ENCODE measurements around the gene MYRIP.

Gene MYRIP

DNA sequence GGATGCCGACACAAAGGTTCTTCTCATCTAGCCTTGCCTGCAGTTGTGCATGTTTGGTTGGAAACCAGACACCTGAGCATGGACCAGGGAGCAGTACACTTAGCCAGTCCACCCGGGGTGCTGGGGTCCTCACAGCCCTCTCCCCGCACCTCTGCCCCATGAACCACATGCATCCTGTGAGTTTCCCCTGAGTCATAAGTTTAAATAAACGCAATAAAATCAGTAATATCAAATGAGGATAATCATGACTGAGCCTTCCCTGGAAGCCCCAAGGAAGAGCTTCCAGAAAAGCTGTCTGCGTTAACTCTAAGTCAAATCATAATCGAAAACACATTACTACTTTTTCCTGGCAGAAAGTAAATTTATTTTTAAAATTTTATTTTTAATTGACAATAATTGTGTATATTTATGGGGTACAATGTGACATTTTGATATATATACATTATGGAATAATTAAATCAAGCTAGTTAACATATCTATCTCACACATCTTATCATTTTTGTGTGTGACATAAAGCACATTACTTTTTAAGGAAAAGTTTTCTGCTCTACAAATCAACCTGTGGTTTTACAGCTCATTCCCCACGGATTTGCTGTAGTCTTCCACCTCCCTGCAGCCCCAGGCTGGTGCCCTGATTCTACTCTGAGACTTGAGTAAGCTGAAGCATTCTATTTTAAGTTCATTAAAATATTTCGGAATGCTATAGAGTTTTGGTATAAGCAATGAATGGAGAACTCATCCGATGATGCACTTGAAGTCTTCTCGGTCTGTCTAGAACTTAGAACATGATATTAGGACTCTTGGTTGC is 334.1 kb downstream of the MYRIP start:
- DNase-seq = no peak

GRCh38 chr3:40148827-40149226 is 339.4 kb downstream of the MYRIP start:
- DNase-seq = no peak

GRCh38 chr3:40152482-40153133 is 343.2 kb downstream of the MYRIP start:
- no peak for DNase-seq

DNA sequence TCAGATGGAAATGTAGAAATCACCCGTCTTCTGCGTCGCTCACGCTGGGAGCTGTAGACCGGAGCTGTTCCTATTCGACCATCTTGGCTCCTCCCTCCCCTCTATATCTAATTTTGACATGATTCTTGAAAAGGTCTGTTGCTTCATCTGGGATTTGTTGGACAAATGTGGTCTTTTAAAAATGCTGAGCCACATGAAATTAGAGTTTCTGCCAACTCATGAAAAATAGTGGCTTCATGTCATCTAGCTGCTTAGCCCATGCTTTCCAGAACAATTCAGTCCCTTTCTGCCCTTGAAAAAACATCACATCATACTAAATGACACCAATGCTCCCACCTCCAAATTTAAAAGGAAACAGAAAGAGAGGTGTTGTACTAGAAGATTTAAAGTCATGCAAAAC is 351.5 kb downstream of the MYRIP start:
- no peak for DNase-seq

- no peak for DNase-seq
These were observed 353.2 kb downstream of the MYRIP start for GRCh38 chr3:40162616-40163015.

- no peak for DNase-seq
These were observed 357.6 kb downstream of the MYRIP start for GRCh38 chr3:40166997-40167396.

GRCh38 chr3:40167958-40168357 is 358.5 kb downstream of the MYRIP start:
- DNase-seq = no peak

- no peak for DNase-seq
These were observed 360.6 kb downstream of the MYRIP start for GRCh38 chr3:40169983-40170382.

DNA sequence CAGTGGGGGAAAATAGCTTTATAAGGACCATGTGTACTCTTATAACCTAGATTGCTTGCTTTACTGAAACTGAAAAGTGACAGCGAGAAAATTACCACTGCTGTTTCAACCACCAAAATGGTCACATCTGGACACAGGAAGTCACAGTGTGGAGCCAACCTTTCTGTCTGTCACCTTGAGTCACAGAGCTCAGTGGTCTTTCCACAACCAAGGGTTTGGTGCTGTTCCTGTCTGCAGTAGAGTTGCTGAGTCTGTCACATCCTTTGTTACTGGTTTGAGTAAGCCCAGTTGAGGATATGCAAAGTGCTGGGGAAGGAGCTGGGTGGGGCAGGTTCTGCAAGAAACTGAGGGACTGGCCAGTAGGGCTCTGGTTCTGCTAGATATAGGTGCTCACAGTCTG is 361.0 kb downstream of the MYRIP start:
- DNase-seq = no peak

- DNase-seq = no peak
These were observed 363.2 kb downstream of the MYRIP start for GRCh38 chr3:40172560-40172959.

DNA sequence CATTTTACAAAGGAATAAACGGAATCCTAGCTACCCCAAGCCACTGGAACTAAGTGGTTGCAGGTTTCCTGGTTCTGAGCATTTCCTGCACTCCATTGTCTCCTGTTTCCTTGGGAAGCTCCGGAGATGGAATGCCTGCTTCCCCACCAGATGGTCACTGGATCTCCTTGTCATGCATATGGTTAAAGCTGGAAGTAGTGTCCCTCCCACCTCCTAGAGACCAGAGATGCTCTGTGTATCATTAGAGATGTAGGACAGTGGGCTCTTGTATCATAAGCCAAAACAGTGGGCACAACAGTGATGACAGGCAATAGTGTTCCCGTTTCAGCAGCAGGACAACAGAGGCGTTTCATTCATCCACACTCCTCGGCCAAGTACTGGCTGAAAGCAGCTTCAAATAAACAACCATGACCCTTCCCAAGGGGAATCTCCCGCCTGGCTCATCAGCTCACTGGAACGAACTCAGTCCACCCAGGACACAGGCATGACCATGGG is 363.9 kb downstream of the MYRIP start:
- no peak for DNase-seq

GRCh38 chr3:40178012-40178594 is 368.7 kb downstream of the MYRIP start:
- no peak for DNase-seq

GRCh38 chr3:40179016-40179415 is 369.6 kb downstream of the MYRIP start:
- DNase-seq = no peak

DNA sequence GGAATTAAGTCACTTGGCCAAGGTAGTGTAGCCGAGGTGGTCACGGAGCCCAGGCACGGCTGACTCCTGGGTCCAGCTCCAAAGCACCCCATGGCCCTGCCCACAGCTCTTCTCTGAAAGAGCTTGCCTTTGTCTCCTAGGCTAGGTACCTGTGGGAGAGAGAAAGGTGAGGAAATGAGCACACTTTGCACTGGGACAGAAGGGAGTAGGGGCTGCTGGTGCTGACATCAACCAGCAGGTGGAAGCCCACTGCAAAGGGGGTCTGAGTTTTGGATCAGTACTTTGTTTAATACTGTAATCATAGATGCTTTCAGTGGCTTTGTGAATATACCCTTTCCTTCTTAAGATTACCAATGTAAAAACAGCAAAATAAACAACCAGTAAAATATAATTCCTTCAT is 371.8 kb downstream of the MYRIP start:
- no peak for DNase-seq

DNA sequence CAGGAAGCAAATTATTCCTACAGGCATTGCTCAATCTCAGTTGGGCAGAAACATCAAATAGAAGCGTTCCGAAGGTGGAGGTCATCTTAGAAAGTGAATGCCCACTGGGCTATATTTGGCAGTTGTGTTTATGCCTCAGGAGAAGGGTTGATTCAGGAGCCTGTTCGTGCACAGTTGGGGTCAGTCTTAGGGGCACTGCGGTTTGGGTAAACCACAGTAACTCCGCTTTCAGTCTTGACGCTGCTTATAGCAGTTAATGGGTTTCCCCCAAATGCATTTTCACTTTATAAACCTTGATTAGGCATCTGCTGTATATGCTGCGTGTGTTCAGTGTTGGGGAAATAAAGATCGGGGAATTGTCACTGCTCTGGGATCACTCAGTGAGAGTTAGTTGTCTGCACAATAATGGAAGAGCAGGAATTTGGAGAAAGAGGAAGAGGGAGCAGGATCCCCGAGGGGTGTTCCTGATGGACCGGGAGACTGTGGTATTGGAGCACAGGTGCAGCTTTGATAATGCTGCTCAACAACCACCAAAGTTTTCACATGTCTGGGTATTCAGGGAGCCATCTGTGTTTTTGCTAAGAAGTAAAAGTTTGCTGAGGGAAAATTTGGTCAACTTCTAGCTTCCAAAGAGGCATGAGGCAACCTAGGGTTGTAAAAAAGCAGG is 375.8 kb downstream of the MYRIP start:
- DNase-seq = no peak

GRCh38 chr3:40186508-40186907 is 377.1 kb downstream of the MYRIP start:
- no peak for DNase-seq

GRCh38 chr3:40187945-40188344 is 378.5 kb downstream of the MYRIP start:
- DNase-seq = no peak

GRCh38 chr3:40189118-40189517 is 379.7 kb downstream of the MYRIP start:
- no peak for DNase-seq

GRCh38 chr3:40190056-40190455 is 380.6 kb downstream of the MYRIP start:
- no peak for DNase-seq

DNA sequence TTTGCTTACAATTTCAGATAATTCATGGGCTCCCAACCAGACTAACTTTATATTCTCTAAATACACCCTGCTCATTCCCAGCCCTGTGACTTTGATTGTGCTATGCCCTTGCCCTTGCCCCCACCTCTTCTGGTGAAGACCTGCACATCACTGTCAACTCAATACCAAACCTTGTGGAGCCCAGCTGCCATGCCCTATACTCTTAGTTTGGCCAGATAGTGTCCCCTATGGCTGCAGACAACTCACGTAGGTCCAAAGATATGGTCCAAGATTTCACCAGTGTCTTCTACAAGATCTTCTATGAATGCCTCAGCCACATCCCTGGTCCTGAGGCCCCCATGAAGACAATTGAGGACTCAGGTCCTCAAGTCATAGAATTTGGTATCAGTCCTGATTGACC is 381.8 kb downstream of the MYRIP start:
- no peak for DNase-seq

DNA sequence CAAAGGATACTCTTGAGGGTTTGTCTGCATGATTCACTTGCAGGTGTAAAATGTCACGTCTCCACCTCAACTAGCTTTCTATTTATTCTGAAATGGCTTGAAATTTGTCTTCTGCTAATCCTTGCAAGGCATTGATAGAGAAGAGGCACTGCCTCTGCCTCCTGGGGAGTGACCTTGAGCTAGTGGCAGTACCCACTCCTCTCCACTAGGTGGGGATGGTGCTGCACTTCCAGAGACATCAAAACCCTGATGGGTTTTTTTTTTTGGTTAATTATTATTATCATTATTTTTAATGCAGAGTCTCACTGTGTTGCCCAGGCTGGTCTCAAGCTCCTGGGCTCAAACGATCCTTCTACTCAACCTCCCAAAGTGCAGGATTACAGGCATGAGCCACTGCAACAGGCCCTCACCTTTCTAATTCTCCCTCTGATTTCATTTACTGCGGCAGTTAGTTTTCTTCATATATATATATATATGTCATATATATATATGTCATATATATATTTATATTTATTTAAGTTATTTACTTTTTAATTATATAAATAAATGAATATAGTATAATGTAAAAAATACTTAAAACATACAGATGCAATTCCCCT is 382.5 kb downstream of the MYRIP start:
- DNase-seq = peak; percentile 40

DNA sequence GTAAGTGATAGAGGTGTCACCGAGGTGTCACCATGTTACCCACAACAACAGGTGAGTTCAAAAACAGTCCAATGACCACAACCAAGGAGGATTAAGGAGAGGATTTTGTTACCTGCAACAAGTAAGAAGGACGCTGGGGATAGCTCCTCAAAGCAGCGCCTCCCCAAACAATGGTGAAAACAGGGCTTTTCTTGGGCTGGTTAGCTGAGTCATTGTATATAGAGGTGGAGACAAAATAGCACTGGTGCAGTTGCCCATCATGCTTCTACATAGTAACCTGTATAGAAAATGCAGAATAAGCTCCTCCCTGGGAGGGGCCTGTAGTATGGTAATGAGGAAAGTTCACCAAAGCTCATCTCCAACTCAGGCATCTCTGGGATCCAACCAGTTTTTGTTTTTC is 383.2 kb downstream of the MYRIP start:
- DNase-seq = no peak

DNA sequence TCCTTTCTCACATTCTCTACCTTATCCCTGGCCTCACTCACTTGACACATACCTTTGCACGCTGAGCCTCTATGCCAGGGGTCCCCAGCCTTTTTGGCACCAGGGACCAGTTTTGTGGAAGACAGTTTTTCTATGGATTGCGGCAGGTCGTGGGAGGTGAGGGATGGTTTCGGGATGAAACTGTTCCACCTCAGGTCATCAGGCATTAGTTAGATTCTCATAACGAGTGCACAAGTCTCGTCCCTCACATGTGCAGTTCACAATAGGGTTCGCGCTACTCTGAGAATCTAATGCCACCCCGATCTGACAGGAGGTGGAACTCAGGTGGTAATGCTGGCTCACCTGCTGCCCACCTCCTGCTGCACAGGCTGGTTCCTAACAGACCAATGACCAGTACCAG is 387.6 kb downstream of the MYRIP start:
- no peak for DNase-seq
